ENCODE data around the gene GRIN1. TPM values are rescaled to one million over a fixed set of nuclear protein-coding genes. Genes with fewer than 3 reads are reported as not detected.
A peak's percentile ranks its signal among the peaks of the same experiment; 100 is the strongest.

The GRIN1 gene
- total RNA-seq, 4 donors from 2014 or later = 0.14 TPM; not detected in 3

- Histone ChIP-seq H3K9me3 (no peaks in the 10 kb centered on the region), H3K27me3 (no peaks in the 10 kb centered on the region), H3K36me3 (no peaks in the 10 kb centered on the region), H3K27ac (peak overlapping the region; percentile 82 to 90 (median 88)), H3K4me1 (peaks cover 25 to 86% (median 73%) of the 10 kb centered on the region in 4 donors), H3K4me3 (peak overlapping the region; percentile 9 to 74 (median 54))
- peak; percentile 39 for DNase-seq
- in situ Hi-C loops (cut with MboI; ENCODE audit: low pct_ligation_motif_present in 1 of 4, low pct_unique_long_range_greater_than_20kb in 1 of 4, low sequenced_read_pairs in 3 of 4) = no loop called here
- TF ChIP-seq CTCF (IDR thresholded peaks at IDR 0.05) (no peak), POLR2A (IDR thresholded peaks at IDR 0.05) (no peak), EP300 (IDR thresholded peaks at IDR 0.05; ENCODE audit: low read depth) (no peak), POLR2AphosphoS5 (IDR thresholded peaks at IDR 0.05) (no peak)
- intact Hi-C loops (cut with DNase I; ENCODE audit: low total_unique reads) = no loop called here
- WGBS, 2 donors (ENCODE audit: low coverage in 1 of 2) = 33% methylated on average over 11 of the region's 11 CpGs; no CpG with 5 or more reads in 1 of the 2 donors
These were observed 59.9 kb downstream of the GRIN1 start for GRCh38 chr9:137198902-137199283.

GRCh38 chr9:137199411-137200121 lies 60.6 kb downstream of the GRIN1 start:
- H3K4me3 ChIP-seq = peak overlapping the region; percentile 19 to 74 (median 54)
- no peaks in the 10 kb centered on the region for H3K36me3 ChIP-seq
- in situ Hi-C loops (cut with MboI; ENCODE audit: low pct_ligation_motif_present in 1 of 4, low pct_unique_long_range_greater_than_20kb in 1 of 4, low sequenced_read_pairs in 3 of 4) = loop anchor here in 1 of 4 donors (25.0 kb wide), 1 partner anchor 87 kb away; the partner anchor contains the start of gene DPP7
- no peaks in the 10 kb centered on the region for H3K9me3 ChIP-seq
- peak overlapping the region; percentile 82 to 90 (median 88) for H3K27ac ChIP-seq
- peaks cover 32 to 86% (median 74%) of the 10 kb centered on the region in 4 donors for H3K4me1 ChIP-seq
- 13% methylated on average over 39 of the region's 51 CpGs; no CpG with 5 or more reads in 1 of the 2 donors for WGBS, 2 donors (ENCODE audit: low coverage in 1 of 2)
- no peak for DNase-seq
- H3K27me3 ChIP-seq = no peaks in the 10 kb centered on the region
- TF ChIP-seq POLR2A (IDR thresholded peaks at IDR 0.05) (no peak), CTCF (IDR thresholded peaks at IDR 0.05) (no peak), EP300 (IDR thresholded peaks at IDR 0.05; ENCODE audit: low read depth) (no peak), POLR2AphosphoS5 (IDR thresholded peaks at IDR 0.05) (no peak)
- intact Hi-C loops (cut with DNase I; ENCODE audit: low total_unique reads) = no loop called here

- intact Hi-C loops (cut with DNase I; ENCODE audit: low total_unique reads) = no loop called here
- Histone ChIP-seq H3K27ac (peak within 1 kb of the TSS; percentile 89 to 92 (median 90)), H3K27me3 (no peaks in the 10 kb centered on the region), H3K9me3 (no peaks in the 10 kb centered on the region), H3K4me1 (peaks cover 34 to 80% (median 71%) of the 10 kb centered on the region in 4 donors), H3K4me3 (peak within 1 kb of the TSS; percentile 55 to 74 (median 67)), H3K36me3 (no peaks in the 10 kb centered on the region)
- peak; percentile 100 for DNase-seq
- WGBS, 2 donors (ENCODE audit: low coverage in 1 of 2) = 2% methylated on average over 18 of the region's 118 CpGs; no CpG with 5 or more reads in 1 of the 2 donors
- TF ChIP-seq EP300 (IDR thresholded peaks at IDR 0.05; ENCODE audit: low read depth) (no peak), CTCF (IDR thresholded peaks at IDR 0.05) (no peak), POLR2AphosphoS5 (IDR thresholded peaks at IDR 0.05) (peak; percentile 76 to 90 (median 79)), POLR2A (IDR thresholded peaks at IDR 0.05) (peak; percentile 88)
- in situ Hi-C loops (cut with MboI; ENCODE audit: low pct_ligation_motif_present in 1 of 4, low pct_unique_long_range_greater_than_20kb in 1 of 4, low sequenced_read_pairs in 3 of 4) = loop anchor here in 1 of 4 donors (25.0 kb wide), 1 partner anchor 88 kb away; the partner anchor contains the start of gene DPP7
These were observed 61.6 kb downstream of the GRIN1 start, which contains the start of gene TPRN for GRCh38 chr9:137200311-137201204. Gene TPRN, minus strand, starts transcription at chr9:137200741. Its CDS starts 30 bp downstream, at chr9:137200711.
